Psoas muscle (tissue), 8 donors: ENCODE data around the gene U2AF1. TPM values are rescaled to one million over a fixed set of nuclear protein-coding genes. Genes with fewer than 3 reads are reported as not detected.
"Not testable (repeated sequence)": the region's sequence is repeated elsewhere in the genome, so short reads cannot be mapped to it uniquely, and the experiment has no call there.

Experiments
- ATAC-seq, 4 donors: fragments of 200-7000 bp; cut with Tn5 transposase; one replicate each; pipeline ENCODE4 v1.9.1; 2020; ENCODE audit warnings: moderate library complexity in 3 of 4, mild to moderate bottlenecking in 2 of 4
- DNase-seq, 2 donors: peaks; one replicate each; pipeline ENCODE4 v3.0.0-alpha.2; 2020
- H3K27ac ChIP-seq: fragments of 200-600 bp; one replicate; pipeline ENCODE4 v1.8.0; 2022
- H3K27me3 ChIP-seq, 3 donors: fragments of 200-600 bp in 1 of 3; one replicate each; pipeline versions ENCODE4 v1.6.1 to v1.8.0; 2013 to 2022; ENCODE audit warnings: low read length in 2 of 3, mild to moderate bottlenecking in 2 of 3, moderate library complexity in 1 of 3; ENCODE audit not compliant: insufficient read depth in 3 of 3
- H3K36me3 ChIP-seq, 2 donors: fragments of 200-600 bp in 1 of 2; one replicate each; pipeline versions ENCODE4 v1.6.1 to v1.8.0; 2013 to 2022; ENCODE audit warnings: low read depth in 1 of 2, mild to moderate bottlenecking in 1 of 2, moderate library complexity in 1 of 2; ENCODE audit not compliant: insufficient read depth in 1 of 2
- H3K4me1 ChIP-seq: fragments of 200-600 bp; one replicate; pipeline ENCODE4 v1.8.0; 2022
- H3K4me3 ChIP-seq: fragments of 200-600 bp; one replicate; pipeline ENCODE4 v1.8.0; 2022; ENCODE audit warnings: mild to moderate bottlenecking
- H3K9me3 ChIP-seq: fragments of 200-600 bp; one replicate; pipeline ENCODE4 v1.8.0; 2022
- WGBS, 3 donors: extraction: QIAGEN DNeasy Blood & Tissue Kit; methylation state at CpG; one replicate each; pipeline versions ENCODE4 v1.1.6 to v1.1.7; 2013; 5-methylcytosine and 5-hydroxymethylcytosine counted together
- intact Hi-C, 2 donors: fragments of 100-400 bp; cut with DNase I; formaldehyde crosslinking; loops; one replicate each; pipeline versions ENCODE4 v1.11.0 to v1.14.2; 2022
- polyA plus RNA-seq, 3 donors: library from polyadenylated mRNA; stranded (reverse); fragments of 200-250 nt; gene quantifications; one replicate each; pipeline ENCODE4 v1.2.3, GENCODE V29; 2013
- total RNA-seq, 4 donors: library from RNA; stranded (reverse); fragmentation: NEBNext Ultra II Directional in 2 of 4; extraction: Animal tissue kit (Norgen Biotek cat#: 25700) in 2 of 4; gene quantifications; one replicate each; pipeline versions ENCODE4 v1.2.1 to v1.2.4, GENCODE V29; 2021 to 2023
- donor health status: healthy with polysubstance abuse.
- donor health status: DM: no; HTN: no; CAD: no; lungs with moderate emphysema.
- donor health status: Bipolar disorder and iron deficiency.
- donor health status: healthy.
- donor health status: DM: yes; HTN: yes; CAD: no.
- donor health status: DM: no; HTN: no; CAD: no.
- donor health status: DM: no; HTN: no; CAD: no.
- donor health status: DM: yes; HTN: yes; CAD: no.

The U2AF1 gene
- total and polyA plus RNA-seq, 7 donors, result 4.9 to 98.7 (median 14.4) TPM

GRCh38 chr21:43062955-43063664 lies 44.3 kb downstream of the U2AF1 start:
- H3K4me3 ChIP-seq, H3K27me3 ChIP-seq, DNase-seq, H3K4me1 ChIP-seq, H3K27ac ChIP-seq, ATAC-seq, H3K9me3 ChIP-seq, H3K36me3 ChIP-seq, intact Hi-C loops: not testable (repeated sequence)
- 78 to 83% methylated on average over 2 of the region's 28 CpGs; no CpG with 5 or more reads in 1 of the 3 donors for WGBS, 3 donors

- ATAC-seq, intact Hi-C loops, H3K4me1 ChIP-seq, H3K27ac ChIP-seq, H3K9me3 ChIP-seq, H3K27me3 ChIP-seq, DNase-seq, H3K4me3 ChIP-seq, H3K36me3 ChIP-seq: not testable (repeated sequence)
- WGBS, 3 donors, result no CpG with 5 or more reads among the region's 13 CpGs
These were observed 54.3 kb downstream of the U2AF1 start for GRCh38 chr21:43053112-43053511.

GRCh38 chr21:43045876-43046821 lies 61.2 kb downstream of the U2AF1 start:
- H3K4me3 ChIP-seq, H3K4me1 ChIP-seq, H3K36me3 ChIP-seq, H3K27me3 ChIP-seq, H3K27ac ChIP-seq, H3K9me3 ChIP-seq, intact Hi-C loops: not testable (repeated sequence)
- DNase-seq, result peak in 1 of 2 donors; percentile 50
- 25 to 29% (median 26%) methylated on average over 10 to 18 of the region's 21 CpGs for WGBS, 3 donors
- ATAC-seq, result peak; percentile 69 to 88 (median 84)

- H3K4me3 ChIP-seq, H3K9me3 ChIP-seq, H3K27ac ChIP-seq, H3K4me1 ChIP-seq, DNase-seq, H3K36me3 ChIP-seq, H3K27me3 ChIP-seq, intact Hi-C loops: not testable (repeated sequence)
- 17 to 70% (median 31%) methylated on average over 2 to 8 of the region's 17 CpGs for WGBS, 3 donors
- peak; percentile 42 to 62 (median 60) for ATAC-seq
These were observed 62.0 kb downstream of the U2AF1 start for GRCh38 chr21:43045165-43045875.

GRCh38 chr21:43044547-43044946 lies 62.8 kb downstream of the U2AF1 start:
- ATAC-seq, result peak; percentile 43 to 76 (median 67)
- WGBS, 3 donors, result 27 to 49% (median 32%) methylated on average over 3 to 12 of the region's 14 CpGs
- H3K4me1 ChIP-seq, DNase-seq, H3K27me3 ChIP-seq, H3K9me3 ChIP-seq, H3K36me3 ChIP-seq, H3K27ac ChIP-seq, intact Hi-C loops, H3K4me3 ChIP-seq: not testable (repeated sequence)

GRCh38 chr21:43043291-43043690 lies 64.1 kb downstream of the U2AF1 start:
- H3K27ac ChIP-seq, ATAC-seq, H3K4me3 ChIP-seq, DNase-seq, H3K4me1 ChIP-seq, H3K9me3 ChIP-seq, H3K36me3 ChIP-seq, intact Hi-C loops, H3K27me3 ChIP-seq: not testable (repeated sequence)
- 87 to 95% (median 89%) methylated on average over 4 to 7 of the region's 14 CpGs for WGBS, 3 donors

Other genes starting within 250 kb of the U2AF1 start
- gene WDR4, start 228.0 kb downstream of the U2AF1 start, total RNA-seq, result 10 to 100 TPM in 3 of 4 donors, 1 to 10 TPM in 1; 4.8 to 16.4 (median 10.8) TPM
- 10 to 100 TPM; 10.9 to 40.2 (median 26.4) TPM for gene WDR4, start 228.0 kb downstream of the U2AF1 start, polyA plus RNA-seq
- 100 to 1,000 TPM in 1 of 4 donors, 10 to 100 TPM in 3; 69.1 to 105 (median 88.0) TPM for gene NDUFV3, start 214.3 kb downstream of the U2AF1 start, total RNA-seq
- gene NDUFV3, start 214.3 kb downstream of the U2AF1 start, polyA plus RNA-seq, result 10 to 100 TPM; 37.3 to 74.8 (median 55.0) TPM
- not detected for gene ERVH48-1, start 181.9 kb downstream of the U2AF1 start, total RNA-seq
- under 1 TPM in 2 of 3 donors, not detected in 1; 0.03 to 0.04 TPM for gene ERVH48-1, start 181.9 kb downstream of the U2AF1 start, polyA plus RNA-seq
- 10 to 100 TPM; 12.1 to 14.7 (median 13.2) TPM for gene PKNOX1, start 133.0 kb downstream of the U2AF1 start, total RNA-seq
- 1 to 10 TPM; 6.0 to 9.7 (median 6.1) TPM for gene PKNOX1, start 133.0 kb downstream of the U2AF1 start, polyA plus RNA-seq
- 1 to 10 TPM; 1.7 to 2.6 (median 2.2) TPM for gene CBS, start 31.7 kb downstream of the U2AF1 start, total RNA-seq
- gene CBS, start 31.7 kb downstream of the U2AF1 start, polyA plus RNA-seq, result 1 to 10 TPM; 1.1 to 1.8 (median 1.4) TPM
- gene CRYAA, start 61.4 kb upstream of the U2AF1 start, total RNA-seq, result not detected
- gene CRYAA, start 61.4 kb upstream of the U2AF1 start, polyA plus RNA-seq, result not detected